Measurements from ENCODE around the gene EPS8L2. TPM values are rescaled to one million over a fixed set of nuclear protein-coding genes. Genes with fewer than 3 reads are reported as not detected.

Gene EPS8L2
- total RNA-seq, 1 donor from 2014 or later = 1.0 TPM

GRCh38 chr11:723120-723883 lies 17.3 kb downstream of the EPS8L2 start:
- H3K9me3 ChIP-seq (ENCODE audit: control insufficient read depth in 3 of 3, low read length in 3 of 3) = no peaks in the 10 kb centered on the region
- H3K4me3 ChIP-seq (ENCODE audit: low read length in 3 of 3) = no peak overlapping the region
- no peak overlapping the region for H3K27ac ChIP-seq (ENCODE audit: low read depth, low read length)
- peaks cover 32 to 78% (median 53%) of the 10 kb centered on the region in 3 donors for H3K27me3 ChIP-seq (ENCODE audit: control insufficient read depth in 3 of 3, insufficient read depth in 3 of 3, low read length in 3 of 3)
- H3K9ac ChIP-seq (ENCODE audit: low read depth in 1 of 3, low read length in 3 of 3) = no peak overlapping the region
- H3K36me3 ChIP-seq (ENCODE audit: control insufficient read depth in 3 of 3, insufficient read depth in 3 of 3, low read length in 3 of 3) = no peaks in the 10 kb centered on the region
- peaks cover 4 to 21% (median 14%) of the 10 kb centered on the region in 3 donors for H3K4me1 ChIP-seq (ENCODE audit: control insufficient read depth in 3 of 3, insufficient read depth in 3 of 3, low read length in 3 of 3)

GRCh38 chr11:724049-724777 lies 18.2 kb downstream of the EPS8L2 start:
- H3K9ac ChIP-seq (ENCODE audit: low read depth in 1 of 3, low read length in 3 of 3) = no peak overlapping the region
- no peak overlapping the region for H3K27ac ChIP-seq (ENCODE audit: low read depth, low read length)
- peaks cover 32 to 76% (median 51%) of the 10 kb centered on the region in 3 donors for H3K27me3 ChIP-seq (ENCODE audit: control insufficient read depth in 3 of 3, insufficient read depth in 3 of 3, low read length in 3 of 3)
- peaks cover 4 to 26% (median 18%) of the 10 kb centered on the region in 3 donors for H3K4me1 ChIP-seq (ENCODE audit: control insufficient read depth in 3 of 3, insufficient read depth in 3 of 3, low read length in 3 of 3)
- no peaks in the 10 kb centered on the region for H3K36me3 ChIP-seq (ENCODE audit: control insufficient read depth in 3 of 3, insufficient read depth in 3 of 3, low read length in 3 of 3)
- no peak overlapping the region for H3K4me3 ChIP-seq (ENCODE audit: low read length in 3 of 3)
- H3K9me3 ChIP-seq (ENCODE audit: control insufficient read depth in 3 of 3, low read length in 3 of 3) = no peaks in the 10 kb centered on the region

- Histone ChIP-seq H3K27ac (ENCODE audit: low read depth, low read length) (no peak overlapping the region), H3K4me1 (ENCODE audit: control insufficient read depth in 3 of 3, insufficient read depth in 3 of 3, low read length in 3 of 3) (peaks cover 4 to 26% (median 18%) of the 10 kb centered on the region in 3 donors), H3K36me3 (ENCODE audit: control insufficient read depth in 3 of 3, insufficient read depth in 3 of 3, low read length in 3 of 3) (no peaks in the 10 kb centered on the region), H3K9ac (ENCODE audit: low read depth in 1 of 3, low read length in 3 of 3) (no peak overlapping the region), H3K27me3 (ENCODE audit: control insufficient read depth in 3 of 3, insufficient read depth in 3 of 3, low read length in 3 of 3) (peaks cover 29 to 69% (median 44%) of the 10 kb centered on the region in 3 donors), H3K9me3 (ENCODE audit: control insufficient read depth in 3 of 3, low read length in 3 of 3) (no peaks in the 10 kb centered on the region), H3K4me3 (ENCODE audit: low read length in 3 of 3) (no peak overlapping the region)
Observed at GRCh38 chr11:724778-725386, 18.9 kb downstream of the EPS8L2 start.

DNA sequence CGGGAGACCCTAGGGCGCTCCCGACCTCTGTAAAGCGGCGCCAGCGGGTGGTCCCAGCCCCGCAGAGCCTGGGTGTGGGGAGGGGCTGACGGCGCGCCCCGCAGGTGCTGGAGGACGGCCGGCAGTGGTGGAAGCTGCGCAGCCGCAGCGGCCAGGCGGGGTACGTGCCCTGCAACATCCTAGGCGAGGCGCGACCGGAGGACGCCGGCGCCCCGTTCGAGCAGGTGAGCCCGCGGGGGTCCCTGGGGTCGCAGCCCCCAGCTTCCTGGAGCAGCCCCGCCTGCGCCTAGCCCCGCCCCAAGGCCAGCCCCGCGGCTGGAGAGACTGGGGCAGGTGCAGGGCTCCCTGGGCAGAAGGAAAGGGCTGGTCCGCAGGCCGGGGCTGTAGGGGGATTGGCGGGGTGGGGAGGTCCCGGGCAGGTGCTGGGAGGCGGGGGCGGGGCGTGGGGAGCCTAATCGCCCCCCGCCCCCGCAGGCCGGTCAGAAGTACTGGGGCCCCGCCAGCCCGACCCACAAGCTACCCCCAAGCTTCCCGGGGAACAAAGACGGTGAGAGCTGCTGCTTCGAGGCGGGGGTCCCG lies 19.7 kb downstream of the EPS8L2 start:
- peaks cover 4 to 26% (median 16%) of the 10 kb centered on the region in 3 donors for H3K4me1 ChIP-seq (ENCODE audit: control insufficient read depth in 3 of 3, insufficient read depth in 3 of 3, low read length in 3 of 3)
- H3K27me3 ChIP-seq (ENCODE audit: control insufficient read depth in 3 of 3, insufficient read depth in 3 of 3, low read length in 3 of 3) = peaks cover 23 to 61% (median 37%) of the 10 kb centered on the region in 3 donors
- H3K9me3 ChIP-seq (ENCODE audit: control insufficient read depth in 3 of 3, low read length in 3 of 3) = no peaks in the 10 kb centered on the region
- no peak overlapping the region for H3K27ac ChIP-seq (ENCODE audit: low read depth, low read length)
- no peak overlapping the region for H3K4me3 ChIP-seq (ENCODE audit: low read length in 3 of 3)
- H3K36me3 ChIP-seq (ENCODE audit: control insufficient read depth in 3 of 3, insufficient read depth in 3 of 3, low read length in 3 of 3) = no peaks in the 10 kb centered on the region
- H3K9ac ChIP-seq (ENCODE audit: low read depth in 1 of 3, low read length in 3 of 3) = no peak overlapping the region

GRCh38 chr11:726278-727220 lies 20.5 kb downstream of the EPS8L2 start:
- H3K9me3 ChIP-seq (ENCODE audit: control insufficient read depth in 3 of 3, low read length in 3 of 3) = no peaks in the 10 kb centered on the region
- peaks cover 16 to 52% (median 32%) of the 10 kb centered on the region in 3 donors for H3K27me3 ChIP-seq (ENCODE audit: control insufficient read depth in 3 of 3, insufficient read depth in 3 of 3, low read length in 3 of 3)
- peak overlapping the region in 1 of 3 donors; percentile 16 for H3K9ac ChIP-seq (ENCODE audit: low read depth in 1 of 3, low read length in 3 of 3)
- H3K4me1 ChIP-seq (ENCODE audit: control insufficient read depth in 3 of 3, insufficient read depth in 3 of 3, low read length in 3 of 3) = peaks cover 4 to 24% (median 15%) of the 10 kb centered on the region in 3 donors
- H3K36me3 ChIP-seq (ENCODE audit: control insufficient read depth in 3 of 3, insufficient read depth in 3 of 3, low read length in 3 of 3) = no peaks in the 10 kb centered on the region
- no peak overlapping the region for H3K27ac ChIP-seq (ENCODE audit: low read depth, low read length)
- no peak overlapping the region for H3K4me3 ChIP-seq (ENCODE audit: low read length in 3 of 3)

- no peaks in the 10 kb centered on the region for H3K36me3 ChIP-seq (ENCODE audit: control insufficient read depth in 3 of 3, insufficient read depth in 3 of 3, low read length in 3 of 3)
- H3K9me3 ChIP-seq (ENCODE audit: control insufficient read depth in 3 of 3, low read length in 3 of 3) = no peaks in the 10 kb centered on the region
- no peak overlapping the region for H3K4me3 ChIP-seq (ENCODE audit: low read length in 3 of 3)
- H3K4me1 ChIP-seq (ENCODE audit: control insufficient read depth in 3 of 3, insufficient read depth in 3 of 3, low read length in 3 of 3) = peaks cover 4 to 19% (median 12%) of the 10 kb centered on the region in 3 donors
- peak overlapping the region in 2 of 3 donors; percentile 34 to 45 for H3K9ac ChIP-seq (ENCODE audit: low read depth in 1 of 3, low read length in 3 of 3)
- peaks cover 9 to 45% (median 26%) of the 10 kb centered on the region in 3 donors for H3K27me3 ChIP-seq (ENCODE audit: control insufficient read depth in 3 of 3, insufficient read depth in 3 of 3, low read length in 3 of 3)
- H3K27ac ChIP-seq (ENCODE audit: low read depth, low read length) = peak overlapping the region; percentile 58
Observed at GRCh38 chr11:727281-727701, 21.3 kb downstream of the EPS8L2 start.

DNA sequence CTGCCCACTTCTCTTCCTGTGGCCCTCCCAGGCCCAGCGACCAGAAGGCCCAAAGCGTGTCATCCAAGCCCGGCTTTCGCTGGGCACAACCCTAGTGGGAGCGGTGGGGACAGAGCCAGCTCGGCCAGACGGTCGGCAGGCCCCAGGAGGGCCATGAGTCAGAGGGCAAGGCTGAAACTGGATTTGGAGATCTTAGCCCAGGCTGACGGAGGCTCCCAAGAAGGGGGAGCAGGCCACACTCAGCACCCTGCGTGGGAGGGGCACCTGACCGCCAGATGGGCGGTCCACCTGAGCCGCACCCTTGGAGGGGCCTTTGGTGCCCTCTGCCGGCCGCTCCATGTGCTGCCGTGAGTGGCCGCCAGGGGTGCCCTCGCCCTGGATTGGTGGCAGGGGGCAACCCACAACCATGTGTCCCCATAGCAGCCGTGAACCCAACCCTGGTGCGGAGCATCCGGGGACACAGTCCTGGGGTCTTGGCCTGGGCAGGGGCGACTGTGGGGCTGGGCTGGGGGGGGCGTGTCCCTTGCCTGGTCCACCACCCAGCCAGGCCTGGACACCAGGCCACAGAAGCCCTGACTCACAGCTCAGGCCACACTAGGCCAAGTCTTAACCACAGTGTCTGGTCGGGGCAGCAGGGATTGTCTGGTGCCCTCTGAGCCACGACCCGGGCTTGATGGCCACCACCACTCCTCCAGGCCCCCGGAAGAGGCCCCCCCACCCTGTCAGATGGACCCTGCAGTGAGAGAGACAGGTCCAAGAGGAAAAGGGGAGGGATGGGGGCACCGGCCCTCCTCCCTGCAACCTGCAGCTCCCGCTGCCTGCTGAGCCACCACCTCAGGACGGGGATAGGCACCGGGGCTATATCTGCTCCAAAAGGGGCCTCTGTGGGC lies 22.1 kb downstream of the EPS8L2 start:
- Histone ChIP-seq H3K36me3 (ENCODE audit: control insufficient read depth in 3 of 3, insufficient read depth in 3 of 3, low read length in 3 of 3) (no peaks in the 10 kb centered on the region), H3K4me1 (ENCODE audit: control insufficient read depth in 3 of 3, insufficient read depth in 3 of 3, low read length in 3 of 3) (peaks cover 4 to 16% (median 12%) of the 10 kb centered on the region in 3 donors), H3K9me3 (ENCODE audit: control insufficient read depth in 3 of 3, low read length in 3 of 3) (no peaks in the 10 kb centered on the region), H3K27me3 (ENCODE audit: control insufficient read depth in 3 of 3, insufficient read depth in 3 of 3, low read length in 3 of 3) (peaks cover 5 to 41% (median 23%) of the 10 kb centered on the region in 3 donors), H3K9ac (ENCODE audit: low read depth in 1 of 3, low read length in 3 of 3) (peak overlapping the region in 2 of 3 donors; percentile 34 to 45), H3K27ac (ENCODE audit: low read depth, low read length) (peak overlapping the region; percentile 58), H3K4me3 (ENCODE audit: low read length in 3 of 3) (no peak overlapping the region)

GRCh38 chr11:728901-729491 lies 23.0 kb downstream of the EPS8L2 start:
- no peak overlapping the region for H3K4me3 ChIP-seq (ENCODE audit: low read length in 3 of 3)
- no peaks in the 10 kb centered on the region for H3K9me3 ChIP-seq (ENCODE audit: control insufficient read depth in 3 of 3, low read length in 3 of 3)
- peaks cover 9 to 43% (median 23%) of the 10 kb centered on the region in 3 donors for H3K27me3 ChIP-seq (ENCODE audit: control insufficient read depth in 3 of 3, insufficient read depth in 3 of 3, low read length in 3 of 3)
- no peak overlapping the region for H3K9ac ChIP-seq (ENCODE audit: low read depth in 1 of 3, low read length in 3 of 3)
- no peak overlapping the region for H3K27ac ChIP-seq (ENCODE audit: low read depth, low read length)
- no peaks in the 10 kb centered on the region for H3K36me3 ChIP-seq (ENCODE audit: control insufficient read depth in 3 of 3, insufficient read depth in 3 of 3, low read length in 3 of 3)
- H3K4me1 ChIP-seq (ENCODE audit: control insufficient read depth in 3 of 3, insufficient read depth in 3 of 3, low read length in 3 of 3) = peaks cover 4 to 16% (median 12%) of the 10 kb centered on the region in 3 donors

Measured in skeletal muscle tissue (tissue), 4 donors.